Frontal cortex (tissue), 4 donors: ENCODE results near the gene DMRTC2. TPM values are rescaled to one million over a fixed set of nuclear protein-coding genes. Genes with fewer than 3 reads are reported as not detected.
A peak's percentile ranks its signal among the peaks of the same experiment; 100 is the strongest.

Experiments
- DNase-seq, 2 donors: peaks; one replicate each; pipeline ENCODE4 v3.0.0; 2012; ENCODE audit warnings: low spot score in 2 of 2
- FAIRE-seq: peaks from 2 replicates; lab custom pipeline; 2012; peaks lifted over from hg19 to GRCh38; lab: Jason Lieb, UNC
- small RNA-seq: library from RNA; depleted of rRNA; stranded (forward); fragments of <200 nt; gene quantifications from one replicate; pipeline ENCODE3, GENCODE V24; 2014
- total RNA-seq: library from RNA; depleted of rRNA; stranded (reverse); fragments of >200 nt; gene quantifications from one replicate; pipeline ENCODE4 v1.2.3, GENCODE V29; 2014
- donor health status: control.
- donor health status: control.
- donor health status: control.

DMRTC2 gene
- total RNA-seq, 1 donor from 2014 or later: not detected

DNA sequence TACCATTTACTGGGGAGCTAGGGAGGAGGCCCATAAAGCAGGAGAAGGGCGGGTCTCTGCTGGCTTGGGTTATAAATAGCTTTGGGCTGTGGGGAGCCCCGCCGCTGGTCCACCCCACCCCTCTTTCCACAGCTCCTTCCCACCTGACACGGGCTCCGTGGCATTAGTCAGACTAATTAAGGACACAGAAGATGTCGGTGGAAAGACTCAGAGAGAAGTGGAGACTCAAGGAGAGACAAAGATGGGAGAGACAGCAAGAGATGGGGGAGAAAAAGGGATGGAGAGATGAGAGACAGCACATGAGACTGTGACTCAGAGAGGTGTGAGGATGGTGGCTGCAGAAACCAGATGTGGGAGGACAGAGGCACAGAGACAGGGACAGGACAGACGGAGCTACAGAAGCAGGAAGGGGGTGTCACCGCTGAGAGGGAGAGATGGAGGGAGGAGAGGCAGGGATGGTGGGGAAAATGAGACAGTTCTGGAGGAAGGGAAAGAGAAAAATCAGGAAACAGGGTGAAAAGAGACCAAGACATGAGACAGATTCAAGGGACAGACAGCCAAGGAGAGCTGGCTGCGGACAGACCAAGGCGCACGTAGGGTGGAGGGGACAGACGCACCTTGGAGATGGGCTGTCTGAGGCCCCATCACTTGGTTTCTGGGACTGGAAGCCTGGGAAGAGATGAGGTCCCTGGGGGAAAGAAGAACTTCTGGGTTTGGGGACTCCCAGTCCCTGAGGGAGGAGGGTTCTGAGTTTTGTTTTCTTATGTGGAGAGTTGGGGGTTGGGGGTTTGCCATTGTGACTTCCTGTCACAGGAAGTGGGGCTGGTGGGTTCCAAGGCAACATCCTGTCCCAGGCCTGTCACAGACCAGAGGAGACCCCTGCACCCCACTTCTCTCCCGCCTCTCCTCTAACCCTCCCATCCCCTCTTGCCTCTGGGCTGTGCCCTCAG lies 42.2 kb downstream of the DMRTC2 start:
- FAIRE-seq (no peak), DNase-seq (peak in 1 of 2 donors; percentile 24)

- no peak for FAIRE-seq
- DNase-seq: peak in 1 of 2 donors; percentile 57
These were observed 43.0 kb downstream of the DMRTC2 start for GRCh38 chr19:41887711-41888382.

- no peak for DNase-seq
- no peak for FAIRE-seq
These were observed 44.1 kb downstream of the DMRTC2 start for GRCh38 chr19:41888926-41889325.

GRCh38 chr19:41889896-41890295 lies 45.1 kb downstream of the DMRTC2 start:
- FAIRE-seq (no peak), DNase-seq (no peak)

GRCh38 chr19:41890936-41891335 lies 46.1 kb downstream of the DMRTC2 start:
- FAIRE-seq (no peak), DNase-seq (no peak)

DNA sequence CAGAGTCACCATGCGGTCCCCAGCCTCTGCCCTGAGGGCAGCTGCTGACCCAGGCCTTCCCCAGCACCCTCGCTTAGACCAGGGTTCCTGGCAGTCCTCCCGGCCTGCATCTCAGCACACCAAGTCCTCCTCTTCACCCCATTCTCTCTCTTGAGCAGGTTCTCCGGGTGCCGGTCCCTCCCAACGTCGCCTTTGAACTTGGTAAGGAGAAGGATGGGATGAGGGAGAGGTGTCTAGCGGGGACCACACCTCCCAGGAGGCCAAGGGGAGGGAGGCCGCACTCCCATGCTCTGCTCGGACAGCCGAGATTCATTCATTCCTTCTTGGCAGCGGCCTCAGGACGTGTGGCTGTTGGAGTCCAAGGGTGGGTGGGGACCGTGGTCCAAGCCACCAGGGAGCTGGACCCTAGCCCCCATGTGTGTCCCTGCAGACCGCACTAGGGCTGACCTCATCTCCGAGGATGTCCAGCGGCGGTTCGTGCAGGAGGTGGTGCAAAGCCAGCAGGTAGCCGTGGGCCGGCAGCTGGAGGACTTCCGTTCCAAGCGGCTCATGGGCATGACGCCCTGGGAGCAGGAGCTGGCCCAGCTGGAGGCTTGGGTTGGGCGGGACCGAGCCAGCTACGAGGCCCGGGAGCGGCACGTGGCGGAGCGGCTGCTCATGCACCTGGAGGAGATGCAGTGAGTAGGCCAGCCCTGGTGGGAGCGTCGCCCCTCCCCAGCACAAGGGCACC lies 47.5 kb downstream of the DMRTC2 start:
- DNase-seq: no peak
- FAIRE-seq: no peak

DNA sequence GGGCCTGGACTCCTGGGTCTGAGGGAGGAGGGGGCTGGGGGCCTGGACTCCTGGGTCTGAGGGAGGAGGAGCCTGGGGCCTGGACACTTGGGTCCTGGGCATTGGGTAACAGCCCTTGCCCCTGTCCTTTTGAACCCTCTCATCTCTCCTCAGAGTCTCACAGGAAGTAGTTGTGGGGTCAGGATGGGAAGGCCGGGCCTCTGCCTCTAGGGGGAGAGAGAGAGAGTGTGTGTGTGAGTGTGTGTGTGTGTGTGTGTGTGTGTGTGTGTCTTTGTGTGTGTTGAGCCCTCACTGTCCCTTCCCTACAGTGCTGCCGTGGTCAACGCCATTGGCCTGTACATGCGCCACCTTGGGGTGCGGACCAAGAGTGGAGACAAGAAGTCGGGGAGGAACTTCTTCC lies 49.1 kb downstream of the DMRTC2 start:
- DNase-seq: no peak
- no peak for FAIRE-seq

DNA sequence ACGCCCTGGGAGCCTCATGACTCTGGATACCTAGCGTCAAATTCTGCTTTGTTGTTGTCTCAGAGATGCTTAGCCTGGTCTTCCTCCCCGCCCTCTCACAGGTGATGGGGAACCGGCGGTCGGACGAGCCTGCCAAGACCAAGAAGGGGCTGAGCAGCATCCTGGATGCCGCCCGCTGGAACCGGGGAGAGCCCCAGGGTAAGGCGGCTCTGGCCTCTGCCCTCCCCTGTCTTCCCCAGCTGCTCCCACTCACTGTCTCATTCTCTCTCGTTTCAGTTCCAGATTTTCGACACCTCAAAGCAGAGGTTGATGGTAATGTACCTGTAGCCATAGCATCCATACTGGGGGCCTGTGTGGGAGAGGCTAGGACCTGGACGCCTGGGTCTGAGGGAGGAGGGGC lies 49.5 kb downstream of the DMRTC2 start:
- FAIRE-seq (no peak), DNase-seq (no peak)

DNA sequence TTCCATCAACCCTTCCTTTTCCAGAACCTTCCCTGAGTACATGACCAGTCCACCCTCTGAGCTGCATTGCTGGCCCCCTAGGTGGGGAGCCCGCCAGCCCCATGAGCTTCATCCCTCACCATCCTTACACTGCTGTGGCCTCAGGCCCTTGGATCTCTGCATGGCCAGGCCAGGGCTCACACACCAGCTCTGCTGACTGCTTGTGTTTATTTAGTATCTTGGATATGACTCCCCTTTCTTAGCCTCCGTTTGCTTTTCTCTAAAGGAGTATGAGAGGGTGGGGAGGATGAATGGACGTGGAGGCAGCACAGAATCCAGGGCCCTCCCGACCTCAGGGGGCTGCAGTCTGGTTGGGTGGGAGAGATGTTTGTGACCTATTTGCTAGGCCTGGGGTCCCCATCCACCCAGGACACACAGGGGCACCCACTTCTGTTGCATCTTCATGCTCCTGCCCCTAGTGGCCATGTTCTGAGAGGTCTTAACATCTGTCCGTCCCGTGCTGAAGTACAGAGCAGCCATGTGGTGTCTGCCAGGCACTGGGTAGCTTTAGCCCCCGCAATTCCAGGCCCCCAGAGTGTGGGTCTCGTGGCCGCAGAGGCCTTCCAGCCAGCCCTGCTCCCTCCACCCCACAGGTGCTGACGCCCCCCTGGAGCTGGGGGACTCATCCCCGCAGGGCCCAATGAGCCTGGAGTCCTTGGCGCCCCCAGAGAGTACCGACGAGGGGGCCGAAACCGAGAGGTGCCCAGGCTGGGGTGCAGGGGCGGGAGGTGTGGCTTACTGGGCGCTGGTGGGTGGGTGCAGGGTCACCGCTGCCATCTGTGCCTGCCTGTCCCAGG lies 51.1 kb downstream of the DMRTC2 start:
- no peak for FAIRE-seq
- no peak for DNase-seq

DNA sequence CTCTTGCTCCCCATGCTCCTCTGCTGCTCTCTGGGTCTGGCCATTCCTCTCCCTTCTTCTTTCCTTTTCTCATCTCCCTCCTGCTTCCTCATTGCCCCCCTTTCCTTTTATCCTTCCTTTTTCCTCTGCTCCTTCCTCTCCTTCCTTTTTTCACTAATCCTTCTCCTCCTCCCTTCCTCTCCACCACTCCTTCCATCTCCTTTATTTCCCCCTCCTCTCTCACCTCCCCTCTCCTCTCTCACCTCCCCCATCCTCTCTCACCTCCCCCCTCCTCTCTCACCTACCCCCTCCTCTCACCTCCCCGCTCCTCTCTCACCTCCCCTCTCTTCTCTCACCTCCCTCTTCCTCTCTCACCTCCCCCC lies 51.7 kb downstream of the DMRTC2 start:
- FAIRE-seq (no peak), DNase-seq (no peak)

- FAIRE-seq (no peak), DNase-seq (no peak)
These were observed 52.3 kb downstream of the DMRTC2 start for GRCh38 chr19:41897181-41897580.

GRCh38 chr19:41897820-41898219 lies 53.0 kb downstream of the DMRTC2 start:
- FAIRE-seq: no peak
- no peak for DNase-seq

DNA sequence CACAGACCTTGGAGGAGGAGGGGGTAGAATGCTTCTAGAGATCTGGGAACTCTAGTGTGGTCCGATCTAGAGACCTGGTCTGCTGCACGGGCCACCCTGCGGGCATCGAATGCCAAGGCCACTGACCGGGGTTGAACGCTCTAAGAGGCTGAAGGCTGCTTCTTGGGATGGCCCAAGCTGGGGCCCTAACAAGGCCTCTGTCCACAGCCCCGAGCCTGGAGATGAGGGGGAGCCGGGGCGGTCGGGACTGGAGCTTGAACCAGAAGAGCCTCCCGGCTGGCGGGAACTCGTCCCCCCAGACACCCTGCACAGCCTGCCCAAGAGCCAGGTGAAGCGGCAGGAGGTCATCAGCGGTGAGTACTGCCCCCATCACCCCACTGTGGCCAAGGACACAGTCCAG lies 53.4 kb downstream of the DMRTC2 start:
- no peak for DNase-seq
- no peak for FAIRE-seq

Small RNA genes within 50 kb of the gene (small RNA-seq; reads per million reads assigned to genes)
- gene MIR6797: not detected

Other genes starting within 250 kb of the DMRTC2 start
- not detected for gene CEACAM4, start 218.0 kb upstream of the DMRTC2 start, total RNA-seq
- not detected for gene CEACAM7, start 156.8 kb upstream of the DMRTC2 start, total RNA-seq
- not detected for gene CEACAM5, start 136.4 kb upstream of the DMRTC2 start, total RNA-seq
- not detected for gene CEACAM6, start 89.5 kb upstream of the DMRTC2 start, total RNA-seq
- not detected for gene CEACAM3, start 48.5 kb upstream of the DMRTC2 start, total RNA-seq
- not detected for gene LYPD4, start 359 bp upstream of the DMRTC2 start, total RNA-seq
- gene RPS19, start 15.2 kb downstream of the DMRTC2 start, total RNA-seq: 395 TPM
- not detected for gene CD79A, start 32.2 kb downstream of the DMRTC2 start, total RNA-seq
- gene ARHGEF1, start 38.1 kb downstream of the DMRTC2 start, total RNA-seq: 10.2 TPM
- not detected for gene ERFL, start 83.4 kb downstream of the DMRTC2 start, total RNA-seq
- 90.9 TPM for gene RABAC1, start 114.3 kb downstream of the DMRTC2 start, total RNA-seq
- 149 TPM for gene ATP1A3, start 149.2 kb downstream of the DMRTC2 start, total RNA-seq
- gene GRIK5, start 225.2 kb downstream of the DMRTC2 start, total RNA-seq: 13.9 TPM
- 13.5 TPM for gene ZNF574, start 231.1 kb downstream of the DMRTC2 start, total RNA-seq